Measurements from ENCODE around the gene RPL13.

Gene RPL13

GRCh38 chr16:89545044-89545830 lies 15.2 kb upstream of the RPL13 start:
- DNase-seq, result no peak

- DNase-seq, result no peak
Measured at GRCh38 chr16:89545831-89546574, 14.5 kb upstream of the RPL13 start.

- DNase-seq, result no peak
Measured at GRCh38 chr16:89546781-89547180, 13.7 kb upstream of the RPL13 start.

GRCh38 chr16:89547291-89547690 lies 13.2 kb upstream of the RPL13 start:
- no peak for DNase-seq

- no peak for DNase-seq
Measured at GRCh38 chr16:89547860-89548259, 12.6 kb upstream of the RPL13 start.

GRCh38 chr16:89548344-89549006 lies 12.0 kb upstream of the RPL13 start:
- DNase-seq, result no peak

- no peak for DNase-seq
Measured at GRCh38 chr16:89549007-89549700, 11.3 kb upstream of the RPL13 start.

- DNase-seq, result no peak
Measured at GRCh38 chr16:89550421-89551007, 10.0 kb upstream of the RPL13 start.

- DNase-seq, result no peak
Measured at GRCh38 chr16:89552329-89552728, 8.2 kb upstream of the RPL13 start.

GRCh38 chr16:89552913-89553312 lies 7.6 kb upstream of the RPL13 start:
- DNase-seq, result no peak

GRCh38 chr16:89553733-89554132 lies 6.7 kb upstream of the RPL13 start:
- no peak for DNase-seq

GRCh38 chr16:89554343-89554742 lies 6.1 kb upstream of the RPL13 start:
- DNase-seq, result no peak

GRCh38 chr16:89555265-89555664 lies 5.2 kb upstream of the RPL13 start:
- DNase-seq, result no peak

GRCh38 chr16:89555780-89556179 lies 4.7 kb upstream of the RPL13 start:
- DNase-seq, result no peak

GRCh38 chr16:89556750-89557689 lies 3.5 kb upstream of the RPL13 start:
- DNase-seq, result peak; percentile 16

GRCh38 chr16:89557690-89558490 lies 2.6 kb upstream of the RPL13 start:
- DNase-seq, result no peak

GRCh38 chr16:89561142-89561883 lies 831 bp downstream of the RPL13 start:
- DNase-seq, result no peak

- no peak for DNase-seq
Measured at GRCh38 chr16:89561884-89562599, 1.6 kb downstream of the RPL13 start.

GRCh38 chr16:89562939-89563338 lies 2.5 kb downstream of the RPL13 start:
- no peak for DNase-seq
